Bone marrow (tissue), 2 donors: Measurements from ENCODE around the gene UBAC1.
"Not testable (repeated sequence)": the region's sequence is repeated elsewhere in the genome, so short reads cannot be mapped to it uniquely, and the experiment has no call there.

Experiments used
- DNase-seq, 2 donors: peaks; one replicate each; lab custom pipeline; 2025; lab: John Stamatoyannopoulos, UW

The UBAC1 gene

DNA sequence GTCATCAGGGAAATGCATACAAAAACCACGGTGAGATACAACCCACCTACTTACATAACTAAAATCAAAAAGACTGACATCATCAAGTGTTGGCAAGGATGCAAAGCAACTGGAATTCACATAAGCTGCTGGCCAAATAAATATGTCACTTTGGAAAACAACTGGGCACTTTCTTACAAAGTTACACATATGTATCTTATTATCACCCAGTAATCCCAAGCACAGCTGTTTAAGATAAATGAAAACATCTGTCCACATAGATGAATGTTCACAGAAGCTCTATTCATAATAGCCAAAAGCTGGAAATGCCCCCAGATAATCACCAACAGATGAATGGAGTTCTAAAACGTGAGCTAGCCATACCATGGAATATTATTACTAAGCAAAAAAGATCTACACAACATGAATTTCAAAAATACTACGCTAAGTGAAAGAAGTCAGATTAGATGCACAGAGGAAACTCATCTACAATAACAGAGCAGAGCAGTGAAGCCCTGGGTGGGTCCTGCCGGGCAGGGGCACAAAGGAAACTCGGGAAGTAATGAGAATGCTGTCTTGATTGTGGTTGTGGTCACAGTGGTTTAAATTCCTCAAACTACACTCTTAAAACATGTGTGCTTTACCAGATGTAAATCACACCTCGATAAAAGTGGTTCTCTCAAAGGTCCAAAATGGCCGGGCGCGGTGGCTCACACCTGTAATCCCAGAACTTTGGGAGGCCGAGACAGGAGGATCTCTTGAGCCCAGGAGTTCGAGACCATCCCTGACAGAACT, 62.4 kb downstream of the UBAC1 start:
- DNase-seq: no peak

DNA sequence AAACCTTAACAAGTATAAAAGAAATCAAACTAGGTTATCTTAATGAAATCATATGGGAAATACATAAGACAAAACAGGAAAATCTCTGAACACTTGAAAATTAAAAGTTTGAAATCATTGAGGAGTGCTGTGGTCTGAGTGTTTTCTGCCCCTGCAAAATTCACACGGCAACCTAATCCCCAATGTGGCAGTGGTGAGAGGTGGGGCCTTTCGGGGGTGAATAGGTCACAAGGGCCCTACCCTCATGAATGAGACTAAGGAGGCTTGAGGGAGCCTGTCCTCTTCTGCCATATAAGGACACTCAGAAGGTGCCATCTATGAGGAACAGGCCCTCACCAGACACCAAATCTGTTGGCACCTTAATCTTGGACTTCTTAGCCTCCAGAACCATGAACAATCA, 64.5 kb downstream of the UBAC1 start:
- DNase-seq: no peak

DNA sequence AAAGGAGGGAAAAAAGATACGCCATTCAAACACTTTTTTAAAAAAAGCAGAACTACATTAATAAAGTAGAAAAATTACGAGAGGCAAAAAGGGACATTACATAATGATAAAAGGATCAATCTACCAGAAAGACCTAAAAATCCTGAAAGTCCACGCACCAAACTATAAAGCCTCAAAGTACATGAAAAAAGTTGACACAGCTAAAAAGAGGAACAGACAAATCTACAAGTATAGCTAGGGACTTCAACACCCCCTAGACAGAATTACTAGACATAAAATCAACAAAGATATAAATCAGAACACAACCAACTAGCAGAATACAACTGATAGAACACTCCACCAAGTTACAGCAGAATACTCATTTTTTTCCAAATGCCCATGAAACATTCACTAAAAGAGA, 65.0 kb downstream of the UBAC1 start:
- peak in 1 of 2 donors; percentile 30 for DNase-seq

DNA sequence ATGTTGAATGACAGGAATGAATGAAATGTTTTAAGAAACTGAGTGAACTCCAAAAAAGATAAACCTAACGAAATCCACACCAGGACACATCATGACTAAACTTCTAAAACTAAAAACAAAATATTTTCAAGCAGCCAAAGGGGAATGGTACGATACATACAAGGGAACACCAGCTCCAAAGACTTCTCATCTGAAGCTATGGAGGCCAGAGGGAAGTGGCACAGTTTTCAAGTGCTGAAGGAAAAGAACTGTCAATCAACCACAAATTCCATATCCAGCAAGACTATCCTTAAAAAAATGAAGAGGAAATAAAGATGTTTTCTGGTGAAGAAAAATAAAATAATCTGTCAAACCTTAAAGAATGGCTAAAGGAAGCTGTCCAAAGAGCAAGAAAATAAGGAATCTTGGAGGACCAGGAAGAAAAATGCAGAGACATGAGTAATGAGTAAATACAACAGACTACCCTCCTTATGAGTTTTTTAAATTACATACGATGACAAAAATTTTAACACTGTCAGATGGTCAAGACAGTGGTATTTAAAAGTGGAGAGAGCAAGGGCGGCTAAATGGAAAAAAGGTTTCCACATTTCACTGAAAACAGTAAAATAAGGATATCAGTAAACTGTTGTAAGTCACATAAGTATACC, 65.8 kb downstream of the UBAC1 start:
- no peak for DNase-seq

DNA sequence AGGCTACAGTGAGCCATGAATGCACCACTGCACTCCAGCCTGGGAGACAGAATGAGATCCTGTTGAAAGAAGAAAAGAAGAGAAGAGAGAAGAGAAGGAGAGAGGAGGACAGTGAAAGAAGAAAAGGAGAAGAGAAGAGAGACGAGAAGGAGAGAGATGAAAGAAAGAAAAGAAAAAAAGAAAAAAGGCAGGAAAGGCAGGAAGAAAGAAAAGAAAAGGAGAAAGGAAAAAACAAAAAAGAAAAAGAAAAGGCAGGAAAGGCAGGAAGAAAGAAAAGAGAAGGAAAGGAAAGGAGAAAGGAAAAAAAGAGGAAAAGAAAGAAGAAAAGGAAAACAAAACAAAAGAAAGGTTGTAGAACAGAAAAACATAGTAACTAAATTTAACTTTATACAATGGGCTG, 68.1 kb downstream of the UBAC1 start:
- DNase-seq: no peak

DNA sequence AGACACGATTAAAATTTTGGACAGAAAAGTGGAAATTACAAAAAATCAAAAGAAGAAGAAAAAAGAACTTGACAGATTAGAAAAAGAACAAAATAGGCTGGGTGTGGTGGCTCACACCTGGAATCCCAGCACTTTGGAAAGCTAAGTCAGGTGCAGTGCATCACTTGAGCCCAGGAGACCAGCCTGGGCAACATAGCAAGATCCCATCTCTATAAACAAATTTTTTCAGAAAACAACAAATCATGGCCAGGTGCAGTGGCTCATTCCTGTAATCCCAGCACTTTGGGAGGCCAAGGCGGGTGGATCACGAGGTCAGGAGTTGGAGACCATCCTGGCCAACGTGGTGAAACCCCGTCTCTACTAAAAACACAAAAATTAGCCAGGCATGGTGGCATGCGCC, 68.8 kb downstream of the UBAC1 start:
- DNase-seq: not testable (repeated sequence)

DNA sequence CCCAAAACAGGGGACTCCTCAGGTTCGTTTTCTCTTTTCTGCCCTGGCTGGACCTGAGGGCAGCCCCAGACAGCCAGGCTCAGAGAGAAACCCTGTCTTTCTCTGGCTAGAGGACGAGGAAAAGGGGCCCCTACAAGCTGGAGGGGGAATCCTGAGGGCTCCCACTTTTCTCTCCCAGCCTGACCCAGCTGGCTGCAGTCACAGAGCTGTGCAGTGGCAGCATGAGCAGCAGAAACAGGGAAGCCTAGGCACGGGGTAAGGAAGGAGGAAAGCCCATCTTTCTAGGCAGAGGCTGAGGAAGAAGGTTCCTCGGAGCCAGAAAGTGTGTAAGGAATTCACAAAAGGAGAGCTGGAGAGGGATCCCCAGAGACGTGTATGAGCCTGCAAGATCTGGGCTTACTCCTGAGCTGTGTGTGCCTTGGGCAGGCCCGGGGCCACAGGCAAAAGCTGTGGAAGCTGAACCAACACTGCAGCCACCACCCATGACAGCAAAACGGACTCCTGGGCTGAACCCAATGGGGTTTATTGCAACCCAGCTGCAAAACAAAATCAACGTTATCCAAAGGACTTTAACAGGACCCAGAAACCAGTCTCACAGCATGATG, 70.0 kb downstream of the UBAC1 start:
- no peak for DNase-seq

DNA sequence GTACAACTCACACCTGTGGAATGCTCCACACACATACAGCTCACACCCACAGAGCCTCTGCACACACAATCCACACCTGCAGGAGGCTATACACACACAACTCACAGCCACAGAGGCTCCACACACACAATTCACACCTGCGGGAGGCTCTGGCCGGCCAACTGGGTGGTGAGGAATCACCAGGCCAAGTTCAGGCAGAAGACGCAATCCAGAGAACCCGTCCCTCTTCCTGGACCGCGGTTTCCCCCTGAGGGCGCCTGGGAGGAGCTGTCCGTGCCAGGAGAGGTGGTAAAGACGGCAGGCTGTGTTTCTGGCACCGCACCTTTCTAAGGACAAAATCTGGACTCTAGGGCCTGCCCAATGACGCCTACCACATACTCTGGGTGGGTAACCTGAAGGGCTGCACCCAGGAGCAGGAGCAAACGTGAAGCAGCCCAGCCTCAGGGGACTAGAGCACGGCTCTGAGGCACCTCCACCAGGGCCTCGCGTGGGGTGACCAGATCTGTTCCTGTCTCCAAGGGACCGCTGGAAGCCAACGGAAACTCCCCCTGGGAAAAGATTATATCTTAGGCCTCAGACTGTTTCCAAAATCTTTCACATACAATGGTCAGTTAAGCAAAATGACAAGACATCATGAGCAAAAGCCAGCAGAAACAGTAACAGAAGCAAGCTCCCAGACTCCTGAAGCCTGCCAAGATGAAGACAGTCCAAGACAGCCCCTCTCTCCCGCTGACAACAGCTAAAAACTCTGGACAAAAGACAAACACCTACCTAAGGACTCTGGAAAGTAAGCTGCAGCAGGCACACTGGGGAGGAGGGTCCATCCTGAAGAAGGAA, 70.8 kb downstream of the UBAC1 start:
- DNase-seq: no peak

DNA sequence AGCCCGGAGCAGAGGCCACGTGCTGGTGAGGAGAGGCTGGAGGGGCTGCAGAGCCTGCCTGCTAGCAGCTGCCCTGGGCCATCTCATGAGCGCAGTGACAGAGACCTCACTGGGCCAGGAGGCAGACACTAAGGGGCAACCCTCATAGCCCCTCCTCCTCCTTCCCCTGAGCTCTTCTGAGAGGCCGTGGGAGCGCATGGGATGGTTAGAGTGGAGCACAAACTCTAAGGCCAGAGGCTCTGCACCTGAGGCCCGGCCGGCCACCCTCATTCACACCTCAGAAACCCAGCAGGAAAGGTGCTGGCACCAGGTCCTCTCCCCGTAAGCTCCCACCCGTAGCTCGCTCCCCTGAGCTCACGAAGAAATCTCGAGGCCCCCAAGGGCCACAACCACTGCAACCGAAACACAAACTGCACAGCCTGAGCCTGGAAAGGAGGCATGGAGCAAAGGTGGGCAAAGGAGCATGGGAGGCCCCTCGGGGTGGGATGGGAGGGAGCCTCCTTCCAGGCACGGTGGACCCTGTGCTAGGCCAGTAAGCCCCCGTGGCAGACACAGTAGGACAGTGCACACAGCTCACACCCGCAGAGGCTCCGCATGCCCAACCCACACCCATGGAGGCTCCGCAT, 71.5 kb downstream of the UBAC1 start:
- DNase-seq: no peak

DNA sequence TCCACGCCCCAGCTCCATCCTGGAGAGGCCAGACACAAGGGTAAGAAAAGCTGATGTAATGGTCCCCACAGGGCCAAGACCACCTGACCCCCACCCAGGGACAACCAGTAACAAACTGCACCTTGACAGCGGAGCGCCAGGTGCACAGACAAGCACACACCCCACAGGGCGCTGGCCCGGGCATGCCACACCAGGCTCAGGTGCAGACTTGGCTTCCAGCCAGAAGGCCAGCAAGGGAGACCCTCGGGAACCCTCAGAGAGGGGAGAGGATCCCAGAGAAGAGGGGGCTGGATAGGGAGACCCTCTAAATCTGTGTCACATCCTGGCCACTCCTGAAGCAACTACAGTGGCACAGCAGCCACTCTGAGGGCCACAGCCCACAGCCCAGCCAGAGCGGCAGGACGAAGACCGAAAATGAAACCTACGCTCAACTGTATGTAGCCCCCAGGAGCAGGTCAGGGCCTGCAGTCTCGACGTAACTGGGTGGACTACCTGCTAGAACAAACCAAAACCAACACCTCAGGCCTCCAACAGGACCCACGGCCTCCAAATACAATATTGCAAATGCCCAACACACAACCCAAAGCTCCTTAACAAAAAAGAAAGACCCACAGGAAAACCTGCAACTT, 72.3 kb downstream of the UBAC1 start:
- DNase-seq: no peak

DNA sequence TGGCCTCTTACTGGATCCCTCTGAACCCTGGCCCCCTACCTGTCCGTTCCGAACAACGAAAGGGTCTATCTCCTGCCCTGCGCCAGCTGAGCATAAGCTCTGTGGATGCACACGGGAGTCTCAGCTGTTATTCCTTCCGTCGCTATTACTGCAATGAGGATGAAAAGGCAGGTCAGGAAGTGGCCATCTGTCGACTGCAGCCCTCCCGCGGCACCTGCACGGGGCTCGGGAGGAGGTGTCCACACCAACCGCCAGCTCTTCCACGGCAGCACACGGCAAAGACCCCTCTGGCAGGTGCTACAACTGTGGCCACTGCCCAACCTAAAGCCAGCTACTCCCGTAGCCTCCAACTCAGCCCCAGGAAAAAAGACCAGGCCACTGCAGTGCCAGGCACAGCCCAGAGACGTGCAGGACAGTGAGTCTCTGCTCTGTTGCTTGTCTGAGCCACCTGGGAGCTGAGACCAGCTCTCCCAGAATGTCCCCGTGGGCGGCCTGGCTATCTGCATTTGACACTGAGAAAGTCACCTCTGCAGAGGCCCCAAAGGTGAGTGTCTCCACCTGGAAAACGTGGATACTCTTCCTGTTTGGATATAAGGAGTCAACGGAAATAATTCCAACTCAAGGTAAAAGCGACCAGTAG, 72.9 kb downstream of the UBAC1 start:
- DNase-seq: no peak

DNA sequence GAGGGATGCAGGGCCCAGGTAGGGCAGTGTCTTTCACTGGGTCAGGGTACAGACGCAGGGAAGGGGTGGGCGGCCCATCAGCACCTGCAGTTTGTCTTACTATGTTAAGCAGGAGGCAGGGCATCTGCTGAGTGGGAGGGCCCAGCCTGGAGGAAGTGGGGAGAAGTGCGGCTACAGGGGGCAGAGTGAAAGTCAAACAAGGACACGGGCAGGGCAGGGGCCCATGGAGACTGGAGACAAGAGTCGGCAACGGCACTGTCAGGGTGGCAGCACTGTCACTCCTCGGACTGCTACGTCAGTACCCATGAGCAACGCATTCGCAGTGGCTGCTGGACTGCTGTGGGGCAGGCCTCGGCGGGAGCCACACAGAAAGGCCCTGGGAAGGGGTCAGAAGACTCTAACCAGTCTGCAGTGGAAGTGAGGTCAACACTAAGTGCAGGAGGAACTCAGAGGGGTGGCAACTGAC, 73.6 kb downstream of the UBAC1 start:
- DNase-seq: peak; percentile 28 to 78

DNA sequence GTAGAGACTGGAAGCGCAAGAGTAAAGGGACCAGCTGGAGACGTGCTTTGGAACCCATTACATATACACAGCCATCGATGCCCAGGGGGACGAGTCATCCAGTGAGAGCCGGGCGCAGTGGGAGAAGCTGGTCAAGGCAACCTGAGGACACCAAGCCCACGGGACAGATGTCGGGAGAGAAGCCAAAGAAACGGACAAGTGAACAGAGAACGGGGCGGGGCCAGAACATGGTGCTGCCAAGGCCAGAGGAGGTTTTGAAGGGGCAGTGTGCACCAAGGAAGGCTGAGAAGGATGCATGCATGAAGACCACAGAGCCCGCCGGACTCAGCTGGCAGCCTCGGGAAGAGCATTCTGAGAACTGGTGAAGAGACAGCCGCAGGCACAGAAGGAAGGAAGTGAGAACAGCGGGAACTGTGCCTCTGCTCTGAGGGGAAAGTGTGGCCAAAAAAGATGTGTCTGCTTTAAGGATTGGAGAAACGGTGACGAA, 74.1 kb downstream of the UBAC1 start:
- peak in 1 of 2 donors; percentile 36 for DNase-seq

DNA sequence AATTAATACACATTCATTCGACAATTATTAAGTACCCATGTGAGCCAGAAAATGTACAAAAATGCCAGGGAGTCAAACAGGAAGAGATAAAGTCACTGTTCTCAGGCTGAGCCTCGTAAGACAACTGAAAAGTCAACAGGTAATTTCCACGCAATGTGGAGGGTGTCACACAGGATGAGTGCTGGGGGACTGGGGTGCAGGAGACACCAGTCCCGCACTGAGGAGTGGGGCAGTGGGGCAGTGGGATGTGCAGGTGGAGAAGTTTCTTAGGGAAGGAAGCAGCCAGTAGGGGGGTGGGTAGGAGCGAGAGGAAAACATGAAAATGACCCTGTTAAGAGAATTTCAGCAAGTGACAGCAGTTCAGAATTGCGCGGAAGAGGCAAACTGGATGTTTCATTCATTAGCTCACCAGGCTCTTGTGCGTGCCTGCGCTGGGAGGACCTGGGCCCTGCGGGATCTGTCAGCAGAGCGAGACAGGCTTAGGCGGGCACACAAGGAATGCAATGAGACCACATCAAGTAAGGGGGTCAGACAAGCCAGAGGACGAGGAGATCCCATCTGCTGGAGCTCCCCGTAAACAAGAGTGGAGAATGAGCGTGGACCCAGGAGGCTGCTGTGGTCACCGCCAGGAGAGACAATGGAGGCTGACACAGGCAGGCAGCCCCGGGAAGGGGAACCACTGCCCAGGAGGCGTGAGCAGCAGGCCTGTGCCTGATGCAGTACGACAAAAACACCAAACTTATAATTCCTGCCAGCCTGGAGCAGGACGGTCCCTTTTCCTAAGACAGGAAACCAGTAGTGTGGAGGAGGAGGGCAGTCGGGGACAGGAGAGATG, 74.8 kb downstream of the UBAC1 start:
- no peak for DNase-seq

DNA sequence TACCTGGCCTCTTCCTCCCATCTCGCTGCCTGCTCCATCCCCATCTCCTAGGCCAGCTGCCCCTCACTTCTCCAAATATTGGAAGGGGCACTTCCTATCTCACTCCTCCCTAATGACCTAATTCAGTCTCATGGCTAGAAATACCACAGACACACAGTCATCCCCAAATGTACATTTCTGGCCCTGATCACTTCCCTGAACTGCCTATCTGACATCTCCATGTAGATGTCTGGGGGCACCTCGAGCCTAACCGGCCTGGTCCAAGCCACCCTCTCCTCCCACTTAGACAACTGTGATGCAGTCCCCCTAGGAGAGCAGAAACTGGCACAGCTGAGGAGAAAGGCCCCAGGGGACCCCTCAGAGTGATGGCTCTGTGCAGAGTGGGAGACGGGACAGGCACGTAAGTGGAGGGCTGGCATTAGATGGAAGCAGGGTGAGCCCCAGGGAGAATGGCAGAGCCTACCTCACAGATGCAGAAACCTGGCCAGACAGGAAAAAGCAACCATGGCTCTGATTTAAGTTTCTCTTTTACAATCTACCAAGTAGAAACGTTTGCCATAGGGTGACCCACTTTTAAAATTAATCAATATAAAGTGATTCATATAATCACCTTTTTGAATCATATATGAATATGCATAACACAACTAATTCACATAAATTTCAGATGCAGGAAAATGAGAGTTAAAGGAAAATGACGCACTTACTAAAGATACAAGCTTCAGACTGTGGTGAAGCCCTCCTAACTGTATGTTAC, 75.9 kb downstream of the UBAC1 start:
- no peak for DNase-seq

DNA sequence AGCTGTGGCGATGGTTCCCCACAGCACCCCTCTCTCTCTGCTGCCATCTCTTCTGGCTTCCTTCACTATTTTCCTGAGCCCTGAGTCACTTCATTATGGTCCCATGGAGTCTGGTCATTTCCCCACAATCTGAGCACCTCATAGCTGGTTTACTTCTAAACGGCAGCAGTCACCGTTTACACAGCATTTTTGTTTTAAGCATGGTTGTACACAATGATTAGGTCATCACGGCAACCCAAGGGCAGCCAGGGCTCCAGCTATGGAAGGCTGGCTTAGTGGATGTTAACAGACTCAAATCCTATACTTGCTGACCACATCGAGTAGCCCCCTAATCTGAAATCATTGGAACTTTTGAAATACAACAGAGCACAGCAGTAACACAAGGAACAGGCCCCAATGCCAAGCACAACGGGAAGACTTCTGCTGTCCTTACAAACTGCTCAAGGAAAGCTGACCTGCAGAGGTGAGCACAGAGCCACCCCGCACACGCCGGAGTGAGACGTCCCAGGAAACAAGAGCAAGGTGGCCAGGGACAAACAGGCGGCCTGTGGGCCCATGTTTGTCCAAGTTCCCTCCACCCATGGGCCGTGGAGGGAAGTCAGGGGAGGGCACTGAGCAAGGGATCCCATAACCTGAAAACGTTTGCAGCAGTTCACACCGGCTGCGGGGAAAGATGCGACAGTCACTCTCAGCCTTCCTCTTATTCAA, 76.7 kb downstream of the UBAC1 start:
- no peak for DNase-seq

DNA sequence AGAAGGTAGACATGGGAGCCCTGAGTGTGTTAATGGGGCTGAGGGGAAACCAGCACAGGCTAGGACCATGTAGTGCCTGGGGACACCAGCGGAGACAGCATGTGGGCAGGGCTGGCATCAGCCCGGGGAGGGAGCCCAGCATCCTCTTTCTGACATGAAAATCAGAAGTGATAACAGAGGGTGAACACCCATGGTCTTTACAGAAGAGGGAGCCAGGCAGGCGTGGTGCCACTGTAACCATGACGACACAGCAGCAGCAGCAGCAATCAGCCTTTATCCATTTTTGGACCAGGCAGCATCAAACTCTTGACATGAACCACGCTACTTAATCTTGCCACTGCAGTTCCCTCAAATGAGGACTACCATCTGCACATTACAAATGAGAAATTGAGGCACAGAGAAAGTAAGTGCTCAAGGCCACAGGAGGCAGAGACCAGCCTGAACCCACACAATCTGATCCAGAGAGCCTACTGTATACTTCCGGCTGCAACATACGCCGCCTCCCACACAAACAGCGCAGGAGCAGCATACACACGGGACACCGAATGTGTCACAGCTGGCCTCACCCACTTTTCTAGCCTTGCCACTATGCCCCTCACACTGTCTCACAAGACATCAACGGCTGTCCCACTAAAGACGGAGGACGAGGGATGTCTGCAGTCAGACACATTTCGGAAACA, 77.6 kb downstream of the UBAC1 start:
- no peak for DNase-seq
